ENCODE results near the gene KCNC3. TPM values are rescaled to one million over a fixed set of nuclear protein-coding genes. Genes with fewer than 3 reads are reported as not detected.

KCNC3 gene
- total RNA-seq, 1 experiment from 2014 or later = 17.3 TPM

DNA sequence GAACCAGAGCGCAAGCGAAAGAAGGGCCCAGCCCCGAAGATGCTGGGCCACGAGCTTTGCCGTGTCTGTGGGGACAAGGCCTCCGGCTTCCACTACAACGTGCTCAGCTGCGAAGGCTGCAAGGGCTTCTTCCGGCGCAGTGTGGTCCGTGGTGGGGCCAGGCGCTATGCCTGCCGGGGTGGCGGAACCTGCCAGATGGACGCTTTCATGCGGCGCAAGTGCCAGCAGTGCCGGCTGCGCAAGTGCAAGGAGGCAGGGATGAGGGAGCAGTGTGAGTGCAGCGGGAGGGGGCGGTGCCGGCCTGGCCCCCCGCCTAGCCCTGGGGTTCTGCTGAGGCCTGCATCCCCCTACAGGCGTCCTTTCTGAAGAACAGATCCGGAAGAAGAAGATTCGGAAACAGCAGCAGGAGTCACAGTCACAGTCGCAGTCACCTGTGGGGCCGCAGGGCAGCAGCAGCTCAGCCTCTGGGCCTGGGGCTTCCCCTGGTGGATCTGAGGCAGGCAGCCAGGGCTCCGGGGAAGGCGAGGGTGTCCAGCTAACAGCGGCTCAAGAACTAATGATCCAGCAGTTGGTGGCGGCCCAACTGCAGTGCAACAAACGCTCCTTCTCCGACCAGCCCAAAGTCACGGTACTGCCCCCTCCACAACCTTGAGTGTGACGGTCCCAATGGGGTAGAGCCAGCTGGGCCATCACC is 49.1 kb upstream of the KCNC3 start:
- no peak overlapping the region for H2BK15ac ChIP-seq (ENCODE audit: low read depth, low read length)
- H3K23me2 ChIP-seq (ENCODE audit: insufficient read length, low read depth, low read length, poor library complexity, severe bottlenecking) = no peaks in the 10 kb centered on the region
- no peak overlapping the region for H3K56ac ChIP-seq (ENCODE audit: insufficient read length, low read depth, low read length)
- H2AK5ac ChIP-seq (ENCODE audit: insufficient read length, low read length) = no peak overlapping the region
- H3K79me2 ChIP-seq (ENCODE audit: insufficient read depth, low read length) = no peaks in the 10 kb centered on the region
- no peak overlapping the region for H2BK5ac ChIP-seq (ENCODE audit: insufficient read length, low read length)
- no peak overlapping the region for H4K8ac ChIP-seq (replicated peaks; ENCODE audit: insufficient read length, low read depth, low read length)
- H3K18ac ChIP-seq (ENCODE audit: insufficient read length, low read depth, low read length) = no peak overlapping the region
- peaks cover 26 to 45% (median 45%) of the 10 kb centered on the region in 3 experiments; a peak in 6 of 7 replicates for H3K36me3 Mint-ChIP-seq (ENCODE audit: insufficient read depth in 1 of 3, low read depth in 3 of 3)
- H4K20me1 ChIP-seq (ENCODE audit: control insufficient read depth, insufficient read depth, insufficient read length) = no peaks in the 10 kb centered on the region
- no peak overlapping the region; a peak in 1 of 7 replicates for H3K27ac Mint-ChIP-seq
- no peaks in the 10 kb centered on the region for H3K4me1 ChIP-seq (ENCODE audit: insufficient read depth, low read length)
- DNase-seq = no peak
- no peak overlapping the region for H4K5ac ChIP-seq (ENCODE audit: insufficient read length, low read depth, low read length)
- H3K9me3 Mint-ChIP-seq = peaks cover 0 to 4% of the 10 kb centered on the region in 2 experiments; a peak in 1 of 5 replicates
- no peak overlapping the region for H2BK12ac ChIP-seq (ENCODE audit: insufficient read length, low read depth, low read length)
- H3K79me1 ChIP-seq (ENCODE audit: insufficient read depth, low read depth, low read length, poor library complexity, severe bottlenecking) = no peaks in the 10 kb centered on the region
- no peaks in the 10 kb centered on the region for H3K27me3 ChIP-seq (ENCODE audit: insufficient read depth, low read length)
- H3K9ac ChIP-seq (ENCODE audit: extremely low read depth, insufficient read length, low read length) = no peak overlapping the region
- no peak overlapping the region for H3K27ac ChIP-seq (ENCODE audit: insufficient read length, low read depth, low read length)
- no peaks in the 10 kb centered on the region for H3K9me3 ChIP-seq (ENCODE audit: control insufficient read depth, low read depth, low read length)
- H2BK120ac ChIP-seq (ENCODE audit: low read depth, low read length, poor library complexity, severe bottlenecking) = no peak overlapping the region
- no peak overlapping the region for H2AFZ ChIP-seq (ENCODE audit: low read length)
- no peak overlapping the region for H2BK20ac ChIP-seq (ENCODE audit: low read depth, low read length, poor library complexity, severe bottlenecking)
- H3K4me1 Mint-ChIP-seq = peaks cover 3 to 13% of the 10 kb centered on the region in 2 experiments
- 0 out of 2 replicates have a peak, but pooled peaks cover 3% of the 10 kb centered on the region for H3K27me3 Mint-ChIP-seq (ENCODE audit: low read depth)
- no CpG with 5 or more reads among the region's 36 CpGs for WGBS (ENCODE audit: extremely low coverage, insufficient read length, low lambda C conversion rate)
- no peak overlapping the region for H3K4ac ChIP-seq (ENCODE audit: low read depth, low read length)
- no peak overlapping the region for H3K14ac ChIP-seq (ENCODE audit: insufficient read depth, low read length)
- no peak overlapping the region for H3K23ac ChIP-seq (ENCODE audit: insufficient read length, low read depth, low read length)
- H3K4me2 ChIP-seq (ENCODE audit: insufficient read depth, insufficient read length, low read length) = no peak overlapping the region
- no peak overlapping the region for H3T11ph ChIP-seq (ENCODE audit: low read length)
- H4K91ac ChIP-seq (ENCODE audit: insufficient read length, low read depth, low read length) = no peak overlapping the region
- TF ChIP-seq, protein P1, sequence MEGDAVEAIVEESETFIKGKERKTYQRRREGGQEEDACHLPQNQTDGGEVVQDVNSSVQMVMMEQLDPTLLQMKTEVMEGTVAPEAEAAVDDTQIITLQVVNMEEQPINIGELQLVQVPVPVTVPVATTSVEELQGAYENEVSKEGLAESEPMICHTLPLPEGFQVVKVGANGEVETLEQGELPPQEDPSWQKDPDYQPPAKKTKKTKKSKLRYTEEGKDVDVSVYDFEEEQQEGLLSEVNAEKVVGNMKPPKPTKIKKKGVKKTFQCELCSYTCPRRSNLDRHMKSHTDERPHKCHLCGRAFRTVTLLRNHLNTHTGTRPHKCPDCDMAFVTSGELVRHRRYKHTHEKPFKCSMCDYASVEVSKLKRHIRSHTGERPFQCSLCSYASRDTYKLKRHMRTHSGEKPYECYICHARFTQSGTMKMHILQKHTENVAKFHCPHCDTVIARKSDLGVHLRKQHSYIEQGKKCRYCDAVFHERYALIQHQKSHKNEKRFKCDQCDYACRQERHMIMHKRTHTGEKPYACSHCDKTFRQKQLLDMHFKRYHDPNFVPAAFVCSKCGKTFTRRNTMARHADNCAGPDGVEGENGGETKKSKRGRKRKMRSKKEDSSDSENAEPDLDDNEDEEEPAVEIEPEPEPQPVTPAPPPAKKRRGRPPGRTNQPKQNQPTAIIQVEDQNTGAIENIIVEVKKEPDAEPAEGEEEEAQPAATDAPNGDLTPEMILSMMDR (conservative IDR thresholded peaks at IDR 0.05) = no peak
- peak overlapping the region in 1 of 2 experiments; percentile 54; a peak in 1 of 5 replicates for H3K4me3 Mint-ChIP-seq
